Stimulated activated CD8-positive, alpha-beta memory T cell treated with anti-CD3 and anti-CD28 coated beads, Interleukin-7, amount 100 ng/mL, for 48 hours (primary cell): Measurements from ENCODE around the gene CAMKK1.
"Not testable (repeated sequence)": the region's sequence is repeated elsewhere in the genome, so short reads cannot be mapped to it uniquely, and the experiment has no call there.

Source experiments
- DNase-seq, 2 donors: peaks; one replicate each; pipeline ENCODE4 v3.0.0-alpha.2; 2020; ENCODE audit warnings: low read depth in 1 of 2; ENCODE audit errors: extremely low read depth in 1 of 2

CAMKK1 gene

DNA sequence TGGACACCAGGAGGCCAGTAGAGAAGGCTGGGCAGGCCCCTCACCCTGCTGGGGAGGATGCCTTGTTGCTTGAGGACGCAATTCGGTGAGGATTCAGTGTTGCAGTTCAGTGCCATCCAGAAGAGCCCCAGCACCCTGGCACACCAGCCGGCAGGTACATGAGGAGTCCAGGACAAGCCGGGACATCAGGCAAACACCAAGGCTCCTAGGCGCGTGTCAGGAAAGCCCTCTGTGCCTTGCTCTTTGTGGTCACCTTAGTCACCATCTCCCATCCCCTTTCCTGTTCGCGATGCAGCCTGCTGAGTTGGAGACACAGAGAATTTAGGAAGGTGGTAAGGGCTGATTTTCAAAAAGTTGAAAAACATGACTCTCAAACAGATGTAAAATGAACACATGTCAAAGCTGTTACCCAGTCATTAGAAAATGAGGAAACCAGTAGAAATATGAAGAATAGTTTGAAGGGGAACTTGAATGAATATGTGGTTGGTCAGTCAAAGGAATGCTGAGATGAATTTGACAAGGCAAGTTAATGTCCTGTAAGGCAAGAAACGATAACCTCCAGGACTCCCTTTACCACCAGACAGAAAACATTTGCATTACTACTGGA is 44.5 kb downstream of the CAMKK1 start:
- no peak for DNase-seq

DNA sequence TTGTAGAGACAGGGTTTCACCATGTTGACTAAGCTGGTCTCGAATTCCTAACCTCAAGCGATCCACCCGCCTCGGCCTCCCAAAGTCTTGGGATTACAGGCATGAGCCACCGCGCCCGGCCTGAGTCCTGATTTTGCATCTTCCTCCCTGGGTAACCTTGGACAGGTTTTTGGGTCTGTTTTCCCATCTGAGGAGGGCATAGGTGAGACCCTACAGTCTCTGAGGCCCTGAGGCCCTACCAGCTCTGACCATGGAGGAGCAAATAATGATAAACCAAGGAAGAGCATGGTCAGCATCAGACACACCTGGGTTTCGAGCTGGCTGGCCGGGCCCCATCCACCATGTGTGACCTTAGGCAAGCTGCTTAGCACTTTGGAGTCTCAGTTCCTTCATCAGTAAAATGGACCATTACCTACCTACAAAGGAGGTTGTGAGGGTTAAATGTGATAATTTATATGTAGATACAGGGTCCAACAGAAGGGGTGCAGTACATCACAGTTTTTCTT is 45.6 kb downstream of the CAMKK1 start:
- no peak for DNase-seq

DNA sequence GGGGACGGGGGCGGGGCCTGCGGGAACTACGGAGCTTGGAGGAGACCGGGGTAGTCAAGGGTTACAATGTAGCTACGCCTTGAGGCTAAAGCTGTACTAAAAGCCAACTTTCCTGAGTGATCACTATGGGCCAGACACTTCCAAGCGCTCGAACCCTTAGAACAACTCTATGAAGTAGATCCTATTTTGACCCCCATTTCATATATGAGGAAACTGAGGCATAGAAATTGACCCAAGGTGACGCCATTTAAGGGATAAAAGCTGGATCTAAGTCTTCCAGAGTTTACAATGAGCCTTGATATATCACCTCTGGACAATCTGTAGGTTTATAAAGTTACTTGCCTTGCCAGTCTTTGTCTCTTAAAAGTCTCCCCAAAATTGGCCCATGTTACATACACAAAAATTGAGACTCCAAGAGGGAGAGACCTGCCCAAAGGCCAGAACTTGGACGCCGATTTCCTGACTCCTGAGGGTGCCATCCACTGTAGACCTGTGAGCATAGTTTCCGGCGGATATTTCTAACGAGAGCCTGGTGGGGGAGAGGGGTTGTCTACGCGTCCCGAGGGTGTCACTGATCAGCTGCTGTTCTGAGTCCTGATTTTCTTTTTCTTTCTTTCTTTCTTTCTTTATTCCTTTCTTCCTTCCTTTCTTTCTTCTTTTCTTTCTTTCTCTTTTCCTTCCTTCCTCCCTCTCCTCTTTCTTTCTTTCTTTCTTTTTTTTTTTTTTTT is 46.3 kb downstream of the CAMKK1 start:
- DNase-seq, result no peak

DNA sequence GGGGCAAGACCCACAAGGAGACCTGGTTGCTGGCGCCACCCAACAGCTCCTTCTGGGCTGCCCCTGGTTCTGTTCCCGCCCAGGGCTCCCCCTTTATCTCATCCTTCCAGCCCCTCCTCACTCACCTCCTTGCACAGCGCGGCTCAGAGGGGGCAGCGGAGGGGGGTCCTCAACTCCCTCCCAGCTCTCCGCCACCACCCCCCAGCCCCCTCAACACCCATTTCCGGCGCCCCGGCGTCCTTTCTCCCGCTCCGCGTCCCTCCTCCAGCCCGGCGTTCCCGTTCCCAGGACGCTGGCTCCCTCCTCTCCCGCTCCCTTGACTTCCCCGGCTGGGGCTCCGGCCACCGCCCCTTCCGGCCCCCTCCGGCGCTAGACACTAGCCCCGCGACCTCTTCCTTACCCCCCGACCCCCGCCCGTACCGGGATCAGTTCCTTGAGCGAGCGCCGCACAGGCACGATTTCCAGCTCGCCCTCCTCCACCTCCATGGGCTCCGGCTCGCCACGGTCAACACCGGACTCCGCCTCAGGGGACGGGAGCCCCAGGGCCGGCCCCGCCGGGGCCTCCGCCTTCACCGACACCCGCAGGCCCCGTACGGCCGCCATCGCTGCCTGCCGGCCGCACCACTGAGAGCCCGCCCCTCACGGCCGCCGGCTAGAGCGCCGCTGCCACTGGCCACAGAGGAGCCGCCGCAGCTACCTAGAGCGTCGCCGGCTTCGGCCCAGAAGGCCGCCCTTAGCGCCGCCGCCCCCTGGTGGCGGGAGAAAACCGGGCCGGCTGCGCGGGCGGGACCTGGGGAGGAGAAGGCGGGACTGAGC is 47.0 kb downstream of the CAMKK1 start, which contains the start of gene NCBP3:
Gene NCBP3, minus strand, starts transcription at position 626 of the 816 bp plus-strand sequence. Its CDS starts 23 bp downstream, at position 603.
- DNase-seq, result peak; percentile 74 to 82

DNA sequence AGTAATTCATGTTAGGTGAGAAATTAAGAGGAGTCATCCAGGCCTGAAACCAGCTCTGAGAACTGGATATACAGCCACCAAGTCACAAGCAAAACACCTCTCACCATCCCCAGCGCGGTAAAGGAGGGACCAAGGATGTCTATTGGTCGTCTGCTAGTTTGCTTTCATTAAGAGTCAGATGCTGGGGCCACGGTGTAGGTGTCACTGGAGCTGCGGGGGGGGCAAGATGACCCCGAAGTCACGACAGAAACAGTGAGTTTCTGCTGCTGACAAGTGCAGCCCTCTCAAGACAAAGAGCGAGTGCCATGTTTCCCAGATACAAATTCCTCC is 47.6 kb downstream of the CAMKK1 start:
- peak in 1 of 2 donors; percentile 44 for DNase-seq

DNA sequence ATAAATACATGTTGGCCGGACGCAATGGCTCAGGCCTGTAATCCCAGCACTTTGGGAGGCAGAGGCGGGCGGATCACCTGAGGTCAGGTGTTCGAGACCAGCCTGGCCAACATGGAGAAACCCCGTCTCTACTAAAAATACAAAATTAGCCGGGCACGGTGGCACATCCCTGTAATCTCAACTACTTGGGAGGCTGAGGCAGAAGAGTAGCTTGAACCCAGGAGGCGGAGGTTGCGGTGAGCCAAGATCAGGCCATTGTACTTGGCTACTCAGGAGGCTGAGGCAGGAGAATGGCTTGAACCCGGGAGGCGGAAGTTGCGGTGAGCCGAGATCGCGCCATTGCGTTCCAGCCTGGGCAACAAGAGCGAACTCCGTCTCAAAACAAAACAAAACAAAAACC is 48.3 kb downstream of the CAMKK1 start:
- not testable (repeated sequence) for DNase-seq

DNA sequence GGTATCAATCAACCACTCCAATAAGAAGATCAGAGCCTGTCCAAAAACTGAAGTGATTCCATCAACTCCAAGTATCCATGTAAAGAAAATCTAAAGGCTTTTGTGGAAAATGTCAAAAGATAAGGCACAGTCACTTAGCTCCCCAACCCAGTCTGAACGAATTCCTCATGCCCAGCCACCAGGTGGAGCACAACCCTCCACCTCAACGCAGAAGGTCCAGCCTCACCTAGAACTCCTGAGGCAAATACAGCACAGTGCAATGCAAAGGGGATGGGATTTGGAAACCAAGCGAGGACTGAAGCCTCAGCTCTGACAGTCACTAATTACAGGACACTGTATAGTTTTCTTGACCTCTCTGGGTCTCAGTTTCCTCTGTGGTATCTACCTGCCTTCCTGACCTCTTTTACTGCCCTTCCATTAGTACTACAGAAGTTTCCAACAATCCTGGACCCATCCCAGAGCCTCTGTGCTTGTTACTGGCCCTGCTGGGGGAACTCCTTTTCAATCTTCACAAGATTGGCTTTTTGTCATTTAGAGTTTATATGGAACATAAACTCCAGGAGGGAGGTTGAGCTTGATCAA is 48.8 kb downstream of the CAMKK1 start:
- peak in 1 of 2 donors; percentile 16 for DNase-seq

DNA sequence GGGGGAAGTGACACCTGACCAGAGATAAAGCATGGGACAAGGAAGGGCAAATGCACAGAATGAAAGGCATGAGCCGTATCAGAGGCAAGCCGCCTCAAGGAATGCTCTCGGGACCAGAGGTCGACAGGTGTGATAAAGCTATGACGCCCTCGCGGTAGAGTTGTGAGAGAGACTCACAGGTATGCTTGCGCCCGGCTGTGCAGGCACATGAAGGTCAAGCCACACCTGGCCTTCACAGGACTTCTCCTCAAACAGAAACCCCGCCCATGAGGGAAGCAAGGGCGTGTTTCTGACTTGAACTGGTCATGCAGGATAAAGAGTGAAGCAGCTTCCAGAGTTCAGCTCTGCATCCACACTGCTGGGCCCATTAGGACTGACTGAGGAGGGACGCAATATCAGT is 54.6 kb downstream of the CAMKK1 start:
- DNase-seq, result no peak

DNA sequence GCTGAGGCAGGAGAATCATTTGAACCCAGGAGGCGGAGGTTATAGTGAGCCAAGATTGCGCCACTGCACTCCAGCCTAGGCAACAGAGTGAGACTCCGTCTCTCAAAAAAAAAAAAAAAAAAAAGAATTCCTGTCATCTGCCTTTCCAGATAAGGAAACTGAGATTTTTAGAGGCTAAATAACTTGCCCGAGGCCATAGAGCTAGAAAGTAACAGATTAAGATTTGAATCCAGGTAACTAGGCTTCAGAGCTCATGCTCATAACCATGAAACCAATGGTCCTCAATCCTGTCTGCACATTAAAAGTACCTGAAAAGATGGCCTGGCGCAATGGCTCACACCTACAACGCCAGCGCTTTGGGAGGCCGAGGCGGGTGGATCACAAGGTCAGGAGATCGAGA is 56.3 kb downstream of the CAMKK1 start:
- no peak for DNase-seq

DNA sequence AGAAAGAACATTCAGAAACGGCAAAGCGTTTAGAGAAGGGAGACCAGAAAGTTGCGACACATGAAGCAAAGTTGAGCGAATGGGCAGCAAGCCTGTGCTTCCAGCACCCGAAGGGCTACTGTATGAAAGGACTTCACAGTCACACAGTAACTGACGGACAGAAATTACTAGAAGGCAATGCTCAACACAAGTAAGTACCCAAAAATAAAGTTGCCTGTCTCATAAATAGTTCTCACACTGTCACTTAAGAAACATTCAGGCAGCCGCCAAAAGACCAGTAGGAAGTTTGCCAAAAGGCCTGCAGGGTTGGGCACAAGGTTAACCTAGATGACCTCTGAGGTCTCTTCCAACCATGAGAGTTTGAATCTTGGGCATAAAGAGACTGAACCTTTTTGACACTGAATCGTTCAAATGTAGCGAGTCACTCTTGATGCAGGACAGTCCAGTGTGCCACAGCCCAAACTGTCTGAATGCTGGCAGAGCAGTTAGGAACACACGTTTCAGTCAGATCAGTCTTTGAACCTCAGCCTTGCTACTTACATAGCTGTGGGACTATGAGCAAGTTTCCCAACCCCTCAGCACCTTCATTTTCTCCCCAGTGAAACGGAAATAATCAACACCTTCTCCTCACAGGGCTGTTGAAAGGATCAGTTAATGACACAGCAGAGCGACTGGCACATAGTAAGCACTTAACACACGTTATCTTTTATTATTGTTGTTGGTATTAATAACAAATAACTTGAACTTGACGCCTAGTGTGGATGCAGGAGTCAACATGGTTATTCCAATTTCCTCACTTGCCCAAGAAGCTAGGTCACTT is 57.2 kb downstream of the CAMKK1 start:
- no peak for DNase-seq

DNA sequence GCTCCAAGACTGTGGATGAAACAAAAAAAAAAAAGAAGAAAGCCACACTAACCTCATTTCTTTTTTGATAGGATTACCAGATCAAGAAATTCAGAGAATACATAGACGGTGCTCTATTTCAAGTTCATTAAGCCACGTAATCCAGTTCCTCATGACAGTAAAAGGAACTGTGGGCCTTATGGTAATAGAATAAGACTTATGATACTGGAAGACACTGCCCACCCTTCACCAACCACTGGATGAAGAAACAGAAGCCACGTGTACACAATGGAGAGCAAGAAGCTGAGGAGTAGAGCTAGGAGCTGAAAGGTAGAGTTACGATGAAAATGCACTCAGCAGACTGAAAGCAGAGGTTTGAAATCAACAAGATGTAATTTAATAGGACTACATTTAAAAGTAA is 58.0 kb downstream of the CAMKK1 start:
- no peak for DNase-seq

DNA sequence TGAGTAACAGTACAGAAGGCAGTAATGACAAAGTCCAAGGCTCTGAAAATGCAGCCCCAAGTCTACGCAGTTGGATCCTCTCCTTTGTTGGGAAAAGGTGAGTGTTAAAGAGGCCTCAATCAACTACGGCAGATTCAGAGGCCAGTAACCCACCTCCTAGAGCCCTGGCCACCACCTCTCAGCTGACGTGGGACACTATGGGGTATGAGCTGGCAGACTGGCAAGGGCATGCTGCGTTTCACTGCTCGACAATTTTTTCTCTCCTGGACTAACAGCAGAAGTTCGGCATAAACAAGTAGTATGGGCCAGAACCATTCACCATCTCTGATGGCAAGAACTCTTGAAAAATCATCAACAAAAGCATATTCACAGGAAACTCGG is 64.0 kb downstream of the CAMKK1 start:
- no peak for DNase-seq

DNA sequence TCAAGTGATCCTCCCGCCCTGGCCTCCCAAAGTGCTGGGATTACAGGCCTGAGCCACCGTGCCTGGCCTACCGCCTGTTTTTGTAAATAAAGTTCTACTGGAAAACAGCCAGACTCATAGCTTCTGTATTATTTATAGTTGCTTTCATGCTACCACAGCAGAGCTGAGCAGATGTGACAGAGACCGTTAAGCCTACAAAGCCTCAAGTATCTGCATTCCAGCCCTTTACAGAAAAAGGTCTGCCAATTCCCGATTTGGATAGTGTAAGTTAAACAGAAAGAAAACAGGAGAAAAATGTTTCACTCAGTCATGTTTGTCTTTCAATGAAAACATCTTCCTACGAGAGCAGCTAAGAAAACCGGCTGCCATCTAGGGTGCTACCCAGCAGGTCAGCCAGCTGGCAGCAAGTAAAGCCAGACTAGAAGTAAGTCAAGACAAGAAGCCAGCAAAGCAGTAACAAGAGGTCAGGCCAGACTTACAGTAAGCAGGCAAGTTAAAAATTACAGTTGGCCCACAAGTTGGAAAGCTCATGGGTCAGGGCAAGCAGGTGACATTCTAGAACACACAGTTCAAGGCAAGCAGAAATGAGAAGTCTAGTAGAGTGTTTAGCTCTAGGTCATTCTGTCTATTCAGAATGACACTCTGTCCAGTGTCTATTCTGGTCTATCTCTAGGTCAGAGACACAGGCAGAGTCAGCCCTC is 64.6 kb downstream of the CAMKK1 start:
- DNase-seq, result no peak

DNA sequence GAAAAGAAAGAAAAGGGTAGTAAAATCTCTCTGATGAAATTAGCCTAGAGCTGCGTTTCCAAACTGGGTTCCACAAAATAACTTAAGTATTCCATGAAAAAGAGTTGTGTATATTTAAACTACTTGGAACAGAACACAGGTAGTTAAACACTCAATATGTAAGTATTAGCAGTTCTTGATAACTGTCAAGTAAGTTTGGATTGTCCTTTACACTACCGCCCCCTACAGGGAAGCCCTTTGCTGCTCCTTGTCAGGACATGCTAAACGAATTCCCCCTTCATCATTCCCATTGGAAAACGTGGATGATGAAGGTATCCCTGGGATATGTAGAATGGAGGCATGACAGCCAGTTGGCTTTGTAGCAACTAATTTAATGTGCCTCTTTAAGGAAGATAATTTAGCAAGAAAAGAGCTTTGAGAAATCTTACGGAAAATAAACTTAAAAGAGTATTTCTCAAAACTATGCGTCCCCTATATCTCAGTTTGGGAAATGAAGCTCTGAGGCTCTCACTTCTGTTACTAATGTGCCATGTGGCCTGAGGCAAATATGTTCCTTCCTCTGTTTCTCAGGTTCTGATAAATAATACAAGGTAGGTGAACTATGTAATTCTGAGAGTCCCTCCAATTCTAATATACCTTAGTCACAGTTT is 65.6 kb downstream of the CAMKK1 start:
- peak in 1 of 2 donors; percentile 35 for DNase-seq

DNA sequence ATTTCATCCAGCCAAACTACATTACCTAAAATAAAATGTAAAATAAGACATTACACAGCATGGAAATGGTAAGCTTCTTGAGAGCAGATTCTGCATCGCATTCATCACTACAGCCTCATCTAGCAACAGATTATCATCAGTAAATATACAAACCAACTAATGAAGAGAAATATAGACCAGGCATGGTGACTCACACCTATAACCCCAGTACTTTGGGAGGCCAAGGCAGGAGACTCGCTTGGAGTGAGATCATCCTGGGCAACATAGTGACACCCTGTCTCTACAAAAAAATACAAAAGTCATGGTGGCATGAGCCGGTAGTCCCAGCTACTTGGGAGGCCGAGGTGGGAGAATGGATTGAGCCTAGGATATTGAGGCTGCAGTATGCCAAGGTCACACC is 66.7 kb downstream of the CAMKK1 start:
- no peak for DNase-seq

DNA sequence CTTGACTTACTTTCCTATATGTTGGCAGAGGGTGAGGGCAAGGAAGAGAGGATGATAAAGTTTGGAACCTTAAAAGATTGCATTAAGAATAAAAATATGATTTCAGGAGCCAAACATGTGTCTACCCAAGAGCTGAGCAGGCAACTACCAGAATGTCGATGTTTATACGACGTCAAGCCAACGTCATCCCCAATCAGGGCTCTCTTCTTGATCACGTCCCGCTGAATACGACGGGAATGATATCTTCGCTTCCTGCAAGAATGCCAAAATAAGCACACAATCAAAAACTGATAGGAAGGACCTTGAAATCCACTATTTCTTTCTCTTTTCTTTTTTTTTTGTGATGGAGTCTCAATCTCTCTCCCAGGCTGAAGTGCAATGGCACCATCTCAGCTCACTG is 71.8 kb downstream of the CAMKK1 start:
- no peak for DNase-seq

DNA sequence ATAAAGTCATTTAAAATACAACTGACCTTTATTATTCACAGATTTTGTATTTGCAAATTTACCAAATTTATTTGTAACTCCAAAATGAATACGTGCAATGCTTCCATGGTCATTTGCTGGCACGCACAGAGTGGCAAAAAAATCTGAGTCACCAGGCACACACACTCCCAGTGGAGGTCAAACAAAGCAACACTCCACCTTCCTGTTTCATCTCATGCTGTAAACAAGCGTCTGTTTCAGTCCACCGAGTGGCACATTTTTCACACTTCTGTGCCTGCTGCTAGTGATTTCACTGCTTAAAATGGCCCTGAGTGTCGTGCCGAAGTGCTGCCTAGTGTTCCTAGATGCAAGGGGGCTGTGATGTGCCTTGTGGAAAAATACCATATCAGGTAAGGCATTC is 74.1 kb downstream of the CAMKK1 start:
- DNase-seq, result no peak

DNA sequence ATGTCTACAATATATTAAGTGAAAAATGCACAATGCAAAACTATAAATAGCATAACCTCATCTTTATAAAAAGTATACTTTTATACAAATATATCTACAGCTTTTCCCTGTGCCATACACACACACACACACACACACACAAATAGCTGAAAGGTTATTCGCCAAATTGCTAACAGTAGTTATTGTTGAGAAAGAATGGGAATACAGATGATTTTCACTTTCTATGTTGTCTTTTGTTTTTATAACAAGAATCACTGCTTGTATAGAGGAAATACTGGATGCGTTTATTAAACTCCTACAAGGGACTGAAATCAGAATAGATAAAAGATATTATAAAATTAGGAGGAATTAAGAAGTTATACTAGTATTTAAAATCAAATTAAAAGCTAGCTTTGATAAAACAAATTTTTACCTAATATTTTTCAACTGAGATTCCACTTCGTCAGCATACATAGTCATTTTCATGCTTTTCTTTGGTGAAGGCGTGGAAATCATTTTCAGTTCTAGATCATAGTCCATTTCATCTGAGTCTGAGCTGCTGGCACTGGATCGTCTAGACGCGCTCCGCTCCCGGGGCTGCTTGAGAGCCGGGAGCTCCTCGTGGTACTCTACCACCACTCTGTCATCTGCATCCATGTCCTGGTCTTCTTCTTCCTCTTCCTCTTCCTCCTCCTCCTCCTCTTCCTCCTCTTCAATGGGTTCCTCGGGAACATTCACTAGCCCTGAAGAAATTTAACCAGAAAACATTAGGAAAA is 74.8 kb downstream of the CAMKK1 start:
- DNase-seq, result no peak

DNA sequence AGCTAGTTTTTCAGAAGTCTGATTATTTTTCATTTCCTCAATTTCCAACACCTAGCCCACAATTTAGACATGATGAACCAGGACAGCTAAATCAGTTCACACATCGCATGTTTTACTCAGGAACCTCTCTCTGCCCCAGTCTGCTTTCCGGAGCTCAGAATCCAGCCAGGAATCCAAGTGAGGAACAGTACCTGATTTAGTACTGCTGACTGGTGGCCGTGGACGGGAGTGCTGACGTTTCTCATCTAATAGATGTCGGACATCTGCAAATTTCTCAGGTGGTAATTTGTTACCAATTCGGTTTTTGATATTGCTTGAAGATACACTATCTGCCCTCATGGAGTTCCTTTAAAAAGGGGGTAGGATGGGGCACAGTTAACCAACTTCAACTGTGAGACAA is 76.9 kb downstream of the CAMKK1 start:
- DNase-seq, result no peak
